ENCODE data around the gene RTN4RL2. TPM values are rescaled to one million over a fixed set of nuclear protein-coding genes. Genes with fewer than 3 reads are reported as not detected.
A peak's percentile ranks its signal among the peaks of the same experiment; 100 is the strongest.

Gene RTN4RL2
- total RNA-seq, 1 donor: 0.36 TPM

- H3K4me3 ChIP-seq (ENCODE audit: insufficient read depth, low read length): peak overlapping the region; percentile 35
- no peaks in the 10 kb centered on the region for H4K20me1 ChIP-seq (ENCODE audit: insufficient read depth, low read length)
- no peak overlapping the region for H2AFZ ChIP-seq (ENCODE audit: low read length)
- H3K27ac ChIP-seq (ENCODE audit: low read depth, low read length): peak overlapping the region; percentile 96
- peaks cover 25% of the 10 kb centered on the region for H3K36me3 ChIP-seq (ENCODE audit: insufficient read depth, low read length)
- DNase-seq (ENCODE audit: insufficient read length, low spot score, missing footprints): peak; percentile 89
- H3K4me2 ChIP-seq (ENCODE audit: insufficient read depth, low read length): peak overlapping the region; percentile 74
- H3K9me3 ChIP-seq (ENCODE audit: low read depth, low read length): no peaks in the 10 kb centered on the region
- peaks cover 45% of the 10 kb centered on the region for H3K4me1 ChIP-seq (ENCODE audit: insufficient read depth, low read length)
- peaks cover 20% of the 10 kb centered on the region for H3K79me2 ChIP-seq (ENCODE audit: insufficient read depth, low read length)
- no peak for TF ChIP-seq CTCF (IDR thresholded peaks at IDR 0.05; ENCODE audit: extremely low read depth, low read depth, low read length)
- H3K27me3 ChIP-seq (ENCODE audit: insufficient read depth, low read length): no peaks in the 10 kb centered on the region
Observed at GRCh38 chr11:57424792-57425564, 35.4 kb upstream of the RTN4RL2 start.

- Histone ChIP-seq H3K4me1 (ENCODE audit: insufficient read depth, low read length) (peaks cover 45% of the 10 kb centered on the region), H3K9me3 (ENCODE audit: low read depth, low read length) (no peaks in the 10 kb centered on the region), H3K27ac (ENCODE audit: low read depth, low read length) (peak overlapping the region; percentile 96), H3K79me2 (ENCODE audit: insufficient read depth, low read length) (peaks cover 20% of the 10 kb centered on the region), H3K36me3 (ENCODE audit: insufficient read depth, low read length) (peaks cover 19% of the 10 kb centered on the region), H3K4me2 (ENCODE audit: insufficient read depth, low read length) (peak overlapping the region; percentile 74), H3K4me3 (ENCODE audit: insufficient read depth, low read length) (peak overlapping the region; percentile 69), H4K20me1 (ENCODE audit: insufficient read depth, low read length) (no peaks in the 10 kb centered on the region), H3K27me3 (ENCODE audit: insufficient read depth, low read length) (no peaks in the 10 kb centered on the region), H2AFZ (ENCODE audit: low read length) (peak overlapping the region; percentile 81)
- no peak for TF ChIP-seq CTCF (IDR thresholded peaks at IDR 0.05; ENCODE audit: extremely low read depth, low read depth, low read length)
- DNase-seq (ENCODE audit: insufficient read length, low spot score, missing footprints): no peak
Observed at GRCh38 chr11:57425565-57426438, 34.5 kb upstream of the RTN4RL2 start.

- TF ChIP-seq CTCF (IDR thresholded peaks at IDR 0.05; ENCODE audit: extremely low read depth, low read depth, low read length): no peak
- no peaks in the 10 kb centered on the region for H3K9me3 ChIP-seq (ENCODE audit: low read depth, low read length)
- H3K79me2 ChIP-seq (ENCODE audit: insufficient read depth, low read length): peaks cover 20% of the 10 kb centered on the region
- H3K27me3 ChIP-seq (ENCODE audit: insufficient read depth, low read length): no peaks in the 10 kb centered on the region
- peak overlapping the region; percentile 74 for H3K4me2 ChIP-seq (ENCODE audit: insufficient read depth, low read length)
- peak overlapping the region; percentile 81 for H2AFZ ChIP-seq (ENCODE audit: low read length)
- no peaks in the 10 kb centered on the region for H4K20me1 ChIP-seq (ENCODE audit: insufficient read depth, low read length)
- peak overlapping the region; percentile 96 for H3K27ac ChIP-seq (ENCODE audit: low read depth, low read length)
- peaks cover 14% of the 10 kb centered on the region for H3K36me3 ChIP-seq (ENCODE audit: insufficient read depth, low read length)
- H3K4me1 ChIP-seq (ENCODE audit: insufficient read depth, low read length): peaks cover 45% of the 10 kb centered on the region
- DNase-seq (ENCODE audit: insufficient read length, low spot score, missing footprints): no peak
- peak overlapping the region; percentile 69 for H3K4me3 ChIP-seq (ENCODE audit: insufficient read depth, low read length)
Observed at GRCh38 chr11:57426439-57426928, 33.8 kb upstream of the RTN4RL2 start.
